Testis (tissue), 2 donors: ENCODE measurements around the gene HS1BP3.

Source experiments
- POLR2A ChIP-seq: fragments of 450-650 bp; IDR thresholded peaks from one replicate; pipeline ENCODE4 v1.6.1; 2017; ENCODE audit warnings: antibody characterized with exemption, mild to moderate bottlenecking, moderate library complexity
- TF ChIP-seq, protein P1 (sequence below), 3 experiments: fragments of 450-650 bp in 2 of 3; fragments of 200-600 bp in 1 of 3; sonication (generic) in 1 of 3; IDR thresholded peaks; one replicate each; pipeline ENCODE4 v1.5.1; 2016 to 2019; ENCODE audit warnings: antibody characterized with exemption in 3 of 3, mild to moderate bottlenecking in 2 of 3, moderate library complexity in 1 of 3

DNA sequence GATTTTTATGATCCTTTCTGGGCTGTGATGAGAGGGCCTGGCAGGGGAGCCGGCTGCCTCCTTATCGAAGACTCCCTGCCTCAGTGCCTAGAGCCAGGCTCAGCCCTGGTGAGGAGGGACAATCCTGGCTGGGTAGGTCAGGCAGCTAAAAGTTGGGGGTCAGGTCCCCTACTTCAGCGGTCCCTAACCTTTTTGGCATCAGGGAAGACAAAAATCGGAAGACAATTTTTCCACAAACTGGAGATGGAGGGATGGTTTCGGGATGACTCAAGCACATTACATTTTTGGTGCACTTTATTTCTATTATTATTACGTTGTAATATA, 53.1 kb downstream of the HS1BP3 start:
- TF ChIP-seq, protein P1, sequence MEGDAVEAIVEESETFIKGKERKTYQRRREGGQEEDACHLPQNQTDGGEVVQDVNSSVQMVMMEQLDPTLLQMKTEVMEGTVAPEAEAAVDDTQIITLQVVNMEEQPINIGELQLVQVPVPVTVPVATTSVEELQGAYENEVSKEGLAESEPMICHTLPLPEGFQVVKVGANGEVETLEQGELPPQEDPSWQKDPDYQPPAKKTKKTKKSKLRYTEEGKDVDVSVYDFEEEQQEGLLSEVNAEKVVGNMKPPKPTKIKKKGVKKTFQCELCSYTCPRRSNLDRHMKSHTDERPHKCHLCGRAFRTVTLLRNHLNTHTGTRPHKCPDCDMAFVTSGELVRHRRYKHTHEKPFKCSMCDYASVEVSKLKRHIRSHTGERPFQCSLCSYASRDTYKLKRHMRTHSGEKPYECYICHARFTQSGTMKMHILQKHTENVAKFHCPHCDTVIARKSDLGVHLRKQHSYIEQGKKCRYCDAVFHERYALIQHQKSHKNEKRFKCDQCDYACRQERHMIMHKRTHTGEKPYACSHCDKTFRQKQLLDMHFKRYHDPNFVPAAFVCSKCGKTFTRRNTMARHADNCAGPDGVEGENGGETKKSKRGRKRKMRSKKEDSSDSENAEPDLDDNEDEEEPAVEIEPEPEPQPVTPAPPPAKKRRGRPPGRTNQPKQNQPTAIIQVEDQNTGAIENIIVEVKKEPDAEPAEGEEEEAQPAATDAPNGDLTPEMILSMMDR (IDR thresholded peaks at IDR 0.05) = no peak
- no peak for TF ChIP-seq POLR2A
